GM18502 (cell line): ENCODE measurements around the gene AP2A1.
"Not testable (repeated sequence)": the region's sequence is repeated elsewhere in the genome, so short reads cannot be mapped to it uniquely, and the experiment has no call there.

Source experiments
- ATAC-seq: cut with Tn5 transposase; IDR thresholded peaks from one replicate; pipeline ENCODE4 v1.9.1; 2021; ENCODE audit warnings: mild to moderate bottlenecking; ENCODE audit not compliant: unreplicated experiment, poor library complexity

AP2A1 gene

DNA sequence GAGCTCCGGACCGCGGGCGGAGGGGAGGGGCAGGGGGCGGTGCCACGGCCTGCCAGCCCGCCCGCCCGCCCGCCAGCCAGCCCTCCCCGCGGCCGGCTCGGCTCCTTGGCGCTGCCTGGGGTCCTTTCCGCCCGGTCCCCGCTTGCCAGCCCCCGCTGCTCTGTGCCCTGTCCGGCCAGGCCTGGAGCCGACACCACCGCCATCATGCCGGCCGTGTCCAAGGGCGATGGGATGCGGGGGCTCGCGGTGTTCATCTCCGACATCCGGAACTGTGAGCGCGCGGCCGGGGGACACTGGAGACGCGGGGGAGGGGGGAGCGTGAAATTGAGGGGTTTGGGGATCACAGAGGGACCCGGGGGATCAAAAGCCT is at the start of gene AP2A1:
Gene AP2A1, plus strand, starts transcription at position 72 of the 370 bp plus-strand sequence. Its CDS starts 133 bp downstream, at position 205.
- ATAC-seq: no peak

DNA sequence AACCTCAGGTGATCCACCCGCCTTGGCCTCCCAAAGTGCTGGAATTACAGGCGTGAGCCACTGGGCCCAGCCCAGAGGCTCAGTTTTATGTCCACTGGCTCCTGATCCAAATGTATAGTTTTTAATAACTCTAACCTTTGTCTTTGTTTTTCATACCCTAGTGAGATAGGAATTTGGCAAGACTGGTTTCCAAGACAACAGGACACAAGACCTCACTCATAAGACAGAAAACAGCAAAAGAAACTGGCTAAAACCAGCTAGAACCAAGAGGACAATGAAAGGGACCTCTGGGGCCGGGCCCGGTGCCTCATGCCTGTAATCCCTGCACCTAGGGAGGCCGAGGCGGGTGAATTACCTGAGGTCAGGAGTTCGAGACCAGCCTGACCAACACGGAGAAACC is 48.3 kb upstream of the AP2A1 start:
- no peak for ATAC-seq

DNA sequence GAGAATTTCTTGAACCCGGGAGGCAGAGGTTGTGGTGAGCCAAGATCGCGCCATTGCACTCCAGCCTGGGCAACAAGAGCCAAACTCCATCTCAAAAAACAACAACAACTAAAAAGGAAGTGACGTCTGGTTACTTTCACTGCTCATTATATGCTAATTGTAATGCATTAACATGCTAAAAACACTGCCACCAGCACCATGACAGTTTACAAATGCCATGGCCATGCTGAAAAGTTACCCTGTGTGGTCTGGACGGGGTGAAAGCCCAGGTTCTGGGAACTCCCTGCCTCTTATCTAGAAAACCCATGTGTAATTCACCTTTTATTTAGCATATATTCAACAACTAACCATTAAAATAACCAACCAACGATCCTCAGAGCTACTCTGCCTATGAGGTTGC is 47.8 kb upstream of the AP2A1 start:
- ATAC-seq: no peak

DNA sequence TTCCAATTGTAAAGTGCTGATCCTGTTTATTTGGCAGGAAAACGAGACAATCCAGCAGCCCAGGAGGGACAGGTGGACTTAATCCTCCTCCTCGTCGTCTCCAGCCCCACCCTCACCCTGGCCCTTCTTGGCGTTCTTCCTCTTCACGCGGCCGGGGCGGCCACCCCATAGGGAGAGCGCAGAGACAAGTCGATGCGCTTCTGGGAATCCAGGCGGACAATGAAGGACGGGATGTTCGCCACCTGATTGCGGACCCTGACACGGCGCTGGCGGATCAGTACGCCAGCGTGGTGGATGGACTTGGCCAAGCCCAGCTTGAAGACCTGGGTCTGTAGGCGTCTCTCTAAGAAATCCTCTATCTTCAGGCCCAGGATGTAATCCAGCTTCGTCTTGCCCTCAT is 47.4 kb upstream of the AP2A1 start:
- not testable (repeated sequence) for ATAC-seq

DNA sequence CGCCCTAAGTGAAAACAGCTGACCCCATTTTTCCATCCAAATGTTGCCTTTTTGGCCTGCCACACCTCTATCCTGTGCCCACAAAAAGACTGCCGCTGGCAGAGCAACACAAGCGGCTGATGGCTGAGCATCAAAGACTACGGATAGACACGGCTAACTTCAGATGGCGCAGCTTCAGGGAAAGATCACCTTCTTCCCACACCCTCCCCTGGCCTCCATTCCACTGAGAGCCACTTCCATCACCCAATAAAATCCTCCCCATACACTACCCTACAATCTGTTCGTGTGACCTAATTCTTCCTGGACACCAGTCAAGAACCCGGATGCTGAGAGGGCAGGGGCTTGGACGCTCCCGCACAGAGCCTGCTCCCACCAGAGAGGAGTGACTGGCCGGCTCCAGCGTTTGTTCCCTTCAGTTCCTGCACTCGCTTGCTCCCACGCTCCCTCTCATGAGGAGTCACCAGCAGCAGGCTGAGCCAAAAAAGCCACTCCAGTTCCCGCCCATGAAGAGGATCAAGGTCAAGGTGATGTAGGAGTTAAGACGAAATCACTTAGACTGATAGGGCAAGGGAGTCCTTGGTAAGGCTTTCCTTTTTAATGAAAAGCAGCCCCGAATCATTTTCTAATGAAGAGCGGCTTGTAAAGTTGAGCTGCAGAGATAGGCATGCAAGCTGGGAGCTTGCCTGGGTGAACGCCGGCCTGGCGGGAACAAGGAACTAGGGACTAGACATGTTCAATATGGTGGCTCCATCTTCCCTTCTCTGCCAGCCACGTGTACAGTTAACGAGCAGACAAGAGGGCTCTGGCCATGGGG is 39.4 kb upstream of the AP2A1 start:
- ATAC-seq: no peak

DNA sequence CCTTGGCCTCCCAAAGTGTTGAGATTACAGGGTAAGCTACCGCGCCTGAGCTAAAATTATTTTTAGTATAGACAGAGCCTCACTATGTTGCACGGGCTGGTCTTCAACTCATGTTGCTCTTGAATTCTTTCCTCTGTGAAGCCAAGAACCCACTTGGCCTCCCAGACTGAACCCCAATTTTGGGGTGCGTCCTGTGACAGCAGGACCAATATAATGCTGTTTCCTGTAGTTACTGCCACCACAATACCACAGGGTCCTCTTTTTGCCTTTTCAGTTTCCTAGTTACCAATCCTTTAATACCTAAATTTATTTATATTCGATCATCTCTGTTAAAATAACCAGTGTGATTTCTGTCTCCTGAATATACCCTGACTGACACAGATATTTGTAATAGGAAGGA is 36.6 kb upstream of the AP2A1 start:
- no peak for ATAC-seq

DNA sequence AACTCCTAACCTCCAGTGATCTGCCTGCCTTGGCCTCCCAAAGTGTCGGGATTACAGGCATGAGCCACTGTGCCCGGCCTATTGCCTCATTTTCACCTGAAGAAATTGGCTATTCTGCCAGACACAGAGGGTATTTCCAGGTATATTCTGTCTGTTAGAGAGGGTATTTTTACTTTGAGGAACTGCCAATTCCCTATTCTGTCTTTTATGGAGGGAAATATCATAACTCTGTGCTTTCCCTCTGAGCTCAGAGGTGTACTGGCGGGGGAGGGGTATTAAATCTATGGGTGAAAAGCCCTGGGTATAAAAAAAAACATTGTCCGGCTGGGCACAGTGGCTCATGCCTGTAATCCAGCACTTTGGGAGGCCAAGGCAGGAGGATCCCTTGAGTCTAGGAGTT is 28.5 kb upstream of the AP2A1 start:
- no peak for ATAC-seq

DNA sequence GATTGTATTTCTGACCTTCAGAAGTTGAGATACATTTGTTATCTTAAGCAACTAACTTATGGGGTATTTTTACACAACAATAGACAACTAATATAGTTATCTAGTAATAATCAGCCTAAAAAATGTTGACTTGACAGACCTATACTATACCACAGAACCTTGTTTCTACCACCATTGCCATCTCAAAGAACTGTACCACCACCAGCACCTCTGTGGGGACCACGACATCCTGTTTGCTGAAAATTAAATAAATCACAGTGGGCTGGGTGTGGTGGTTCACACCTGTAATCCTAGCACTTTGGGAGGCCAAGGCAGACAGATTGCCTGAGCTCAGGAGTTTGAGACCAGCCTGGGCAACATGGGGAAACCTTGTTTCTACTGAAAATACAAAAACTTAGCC is 27.7 kb upstream of the AP2A1 start:
- no peak for ATAC-seq

DNA sequence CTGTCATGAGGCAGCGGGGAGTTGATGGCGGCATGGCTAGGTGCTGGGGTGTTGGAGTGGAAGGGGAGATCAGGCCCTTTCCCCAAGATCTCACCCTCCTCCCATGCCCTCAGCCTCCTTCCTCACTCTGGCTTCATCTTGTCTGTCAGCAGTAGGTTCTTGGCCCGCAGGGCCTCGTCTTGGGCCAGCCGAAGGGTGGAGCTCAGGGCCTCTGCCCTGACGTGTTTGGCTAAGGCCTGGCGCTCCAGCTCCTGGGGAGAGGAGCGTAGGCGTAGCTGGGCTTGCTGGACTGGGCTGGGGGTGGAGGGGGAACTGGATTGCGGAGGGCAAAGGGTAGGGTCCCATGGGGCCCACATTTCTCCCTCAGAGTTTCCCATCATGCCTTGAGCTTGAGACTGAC is 26.9 kb upstream of the AP2A1 start:
- ATAC-seq: no peak

DNA sequence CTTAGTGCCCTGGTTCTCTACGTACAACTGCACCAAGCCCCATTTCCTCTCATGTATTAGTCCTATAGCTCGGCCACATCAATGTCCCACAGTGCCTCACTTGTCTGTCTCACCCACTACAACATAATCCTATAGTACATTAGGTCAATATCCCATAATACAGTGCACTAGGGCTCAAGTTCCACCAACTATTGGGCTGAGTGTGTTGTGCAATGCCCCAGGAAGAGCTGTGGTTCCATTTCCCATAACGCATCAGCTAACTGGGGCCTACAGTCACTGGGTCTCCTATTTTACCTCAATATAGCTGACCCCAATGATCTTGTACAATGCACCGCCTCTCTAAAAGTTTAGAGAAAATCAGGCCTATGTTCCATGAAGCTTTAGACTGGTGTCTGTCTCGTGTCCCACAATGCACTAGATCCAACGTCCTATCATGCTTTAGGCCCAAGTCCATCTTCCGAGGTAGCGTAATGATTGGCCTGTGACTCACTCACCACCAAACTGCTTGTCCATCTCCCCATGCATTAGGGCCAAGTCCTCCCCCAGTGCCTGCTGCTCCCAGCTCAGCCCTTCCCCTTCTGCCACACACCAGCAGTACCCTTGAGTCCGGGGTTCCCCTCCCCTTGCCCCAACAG is 25.5 kb upstream of the AP2A1 start:
- no peak for ATAC-seq

DNA sequence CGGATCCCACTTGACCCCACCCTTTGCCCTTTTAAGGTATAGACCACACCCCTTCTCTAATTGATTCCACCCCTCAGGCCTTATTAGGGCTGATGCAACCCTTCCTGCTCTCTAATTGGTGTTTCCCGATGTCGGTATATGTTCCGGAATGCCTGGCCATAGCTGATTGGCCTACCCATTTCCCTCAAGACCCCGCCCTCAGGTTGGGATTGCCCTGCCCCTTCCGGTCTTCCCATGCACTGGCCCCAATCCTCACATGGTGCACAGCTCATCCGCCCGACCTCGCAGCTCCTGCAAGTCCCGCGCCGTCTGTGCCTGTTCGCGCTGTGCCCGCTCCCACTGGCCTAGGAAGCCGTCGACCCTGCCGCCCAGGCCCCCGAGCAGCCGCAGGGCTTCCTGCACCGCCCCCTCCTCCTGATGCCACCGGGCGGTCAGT is 21.8 kb upstream of the AP2A1 start:
- ATAC-seq: no peak

DNA sequence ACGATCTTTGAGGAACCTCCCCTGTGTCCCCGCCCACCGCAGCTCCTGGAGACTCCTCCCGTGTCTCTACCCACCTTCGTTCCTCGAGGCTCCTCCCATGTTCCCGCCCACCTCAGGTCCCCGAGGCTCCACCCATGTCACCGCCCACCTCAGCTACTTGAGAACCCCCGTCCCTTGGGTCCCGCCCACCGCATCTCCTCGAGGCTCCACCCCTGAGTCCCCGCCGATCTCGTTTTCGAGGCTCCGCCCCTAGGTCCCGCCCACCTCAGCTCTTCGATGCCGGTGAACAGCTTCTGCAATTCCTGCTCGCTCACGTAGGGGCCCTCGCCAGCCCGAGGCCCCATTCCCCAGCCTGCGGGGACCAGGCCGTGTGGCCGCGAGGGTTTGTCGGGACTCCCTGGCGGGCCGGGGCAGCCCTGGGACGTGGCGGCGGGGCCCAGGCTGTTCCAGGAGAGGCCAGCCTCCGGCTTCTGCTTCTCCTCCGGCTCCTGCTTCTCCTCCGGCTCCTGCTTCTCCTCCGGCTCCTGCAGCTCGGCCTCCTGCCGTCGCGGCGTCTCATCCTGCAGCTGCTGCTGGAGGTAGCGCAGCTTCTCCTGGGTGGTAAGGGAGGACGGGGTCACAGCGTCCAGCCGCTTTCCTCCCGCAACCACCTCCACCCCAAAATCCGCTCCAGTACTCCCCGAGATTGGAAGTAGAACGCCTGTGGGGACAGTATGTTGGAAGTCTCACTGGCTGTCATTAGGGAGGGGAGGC is 20.4 kb upstream of the AP2A1 start:
- no peak for ATAC-seq

DNA sequence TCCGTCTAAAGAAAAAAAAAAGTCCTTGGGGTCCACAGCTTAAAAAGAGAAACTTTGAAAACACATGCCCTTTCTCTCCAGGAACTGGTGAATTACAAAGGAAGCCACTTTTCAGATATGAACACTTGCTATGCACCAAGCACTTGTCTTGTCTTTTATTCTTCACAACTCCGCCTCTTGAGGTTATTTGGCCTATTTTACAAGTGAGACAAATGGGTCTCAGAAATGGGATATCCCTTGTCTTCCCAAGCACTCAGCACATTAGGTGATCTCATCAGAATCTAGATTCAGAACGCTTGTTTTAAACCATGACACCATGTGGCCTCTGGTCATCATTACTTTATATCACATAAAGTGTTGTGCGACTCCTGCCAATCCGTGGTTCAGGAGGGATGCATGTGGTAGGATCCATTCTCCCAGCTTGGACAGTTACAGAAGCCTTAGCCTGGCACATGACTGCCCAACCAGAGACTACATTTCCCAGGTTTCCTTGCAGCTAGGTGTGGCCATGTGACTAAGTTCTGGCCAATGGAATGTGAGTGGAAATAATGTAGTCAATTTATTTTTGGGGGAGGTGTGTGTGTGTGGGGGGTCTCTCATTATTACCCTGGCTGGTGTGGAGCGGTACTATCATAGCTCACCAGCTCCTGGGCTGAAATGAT is 17.6 kb upstream of the AP2A1 start:
- no peak for ATAC-seq

DNA sequence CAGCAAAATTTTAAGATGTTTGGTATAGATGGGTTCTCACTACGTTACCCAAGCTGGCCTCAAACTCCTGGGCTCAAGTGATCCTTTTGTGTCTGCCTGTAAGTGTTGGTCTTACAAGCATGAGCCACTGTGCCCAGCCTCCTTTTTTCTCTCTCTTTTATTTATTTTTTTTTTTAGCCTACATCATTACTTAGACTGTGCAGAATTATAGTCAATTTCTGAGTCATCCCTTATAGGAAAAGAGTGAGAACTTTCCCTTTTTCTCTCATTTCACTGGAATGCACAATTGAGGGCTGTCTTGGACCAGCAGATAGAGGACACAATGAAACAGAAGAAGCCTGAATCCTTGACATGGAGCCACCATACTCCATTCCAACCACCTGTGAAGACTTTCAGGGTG is 17.0 kb upstream of the AP2A1 start:
- ATAC-seq: no peak

DNA sequence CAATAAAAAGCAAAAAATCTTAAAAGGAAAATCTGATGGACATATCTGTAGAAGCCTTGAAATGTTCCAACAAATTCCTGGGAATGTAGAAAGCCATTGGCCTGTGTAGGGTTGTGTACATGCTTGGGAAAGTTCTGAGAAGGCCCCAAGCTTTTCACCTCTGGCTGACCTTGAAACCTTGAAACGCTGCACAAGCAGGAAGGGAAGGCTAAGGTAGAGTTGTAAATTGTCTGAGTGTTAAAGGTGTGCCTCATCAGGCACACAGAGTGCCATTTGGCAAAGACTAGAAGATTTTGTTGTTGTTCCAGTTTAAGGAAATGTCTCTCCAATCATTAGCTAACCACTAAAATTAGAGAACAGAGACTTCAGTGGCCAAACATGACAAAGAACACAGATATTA is 14.1 kb upstream of the AP2A1 start:
- no peak for ATAC-seq

DNA sequence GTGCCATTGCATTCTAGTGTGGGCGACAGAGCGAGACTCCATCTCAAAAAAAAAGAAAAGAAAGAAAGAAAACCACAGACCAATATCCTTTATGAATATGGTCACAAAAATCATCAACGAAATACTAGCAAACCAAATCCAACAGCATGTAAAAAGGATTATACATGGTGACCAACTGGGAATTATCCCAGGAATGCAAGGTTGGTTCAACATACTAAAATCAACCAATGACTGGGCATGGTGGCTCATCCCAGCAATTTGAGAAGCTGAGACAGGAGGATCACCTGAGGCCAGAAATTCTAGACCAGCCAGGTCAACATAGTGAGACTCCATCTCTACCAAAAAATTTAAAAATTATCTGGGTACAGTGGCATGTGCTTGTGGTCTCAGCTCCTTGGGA is 10.8 kb upstream of the AP2A1 start:
- no peak for ATAC-seq

DNA sequence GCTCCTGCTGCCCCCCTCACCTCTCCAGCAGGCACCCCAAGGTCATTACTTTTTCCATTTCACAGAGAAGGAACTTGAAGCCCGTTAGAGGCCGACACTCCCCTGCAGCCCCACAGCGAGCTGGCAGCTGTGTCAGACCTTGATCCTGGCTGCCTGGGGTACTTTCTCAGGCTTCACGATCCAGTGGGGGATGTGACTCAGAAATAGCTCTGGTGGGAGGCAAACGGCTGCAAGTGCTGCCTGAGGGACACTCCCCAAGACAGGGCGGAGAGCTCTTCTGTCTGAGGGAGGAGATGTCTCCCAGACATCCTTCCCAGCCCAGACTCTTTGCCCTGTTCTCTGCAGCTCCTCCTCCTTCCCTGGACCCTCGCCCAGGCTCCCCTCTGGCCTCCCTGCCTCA is 8.5 kb upstream of the AP2A1 start:
- ATAC-seq: no peak

DNA sequence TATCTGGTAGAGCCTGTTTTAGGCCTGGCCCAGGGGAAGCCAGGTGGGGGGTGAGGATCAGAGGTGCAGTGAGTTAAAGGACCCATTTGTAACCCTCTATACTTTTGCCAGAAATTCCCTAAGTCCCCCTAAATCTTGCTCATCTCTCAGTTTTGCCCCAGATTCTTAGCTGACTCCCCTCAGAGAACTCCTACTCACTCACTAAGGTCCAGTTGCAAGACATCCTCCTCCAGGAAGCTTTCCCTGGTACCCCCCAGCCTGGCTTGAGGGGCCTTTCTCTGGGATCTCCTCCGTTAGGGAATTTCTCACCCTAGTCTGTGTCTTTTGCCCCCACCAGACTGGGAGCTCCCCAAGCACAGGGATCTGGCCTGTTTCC is 5.6 kb upstream of the AP2A1 start:
- ATAC-seq: no peak

DNA sequence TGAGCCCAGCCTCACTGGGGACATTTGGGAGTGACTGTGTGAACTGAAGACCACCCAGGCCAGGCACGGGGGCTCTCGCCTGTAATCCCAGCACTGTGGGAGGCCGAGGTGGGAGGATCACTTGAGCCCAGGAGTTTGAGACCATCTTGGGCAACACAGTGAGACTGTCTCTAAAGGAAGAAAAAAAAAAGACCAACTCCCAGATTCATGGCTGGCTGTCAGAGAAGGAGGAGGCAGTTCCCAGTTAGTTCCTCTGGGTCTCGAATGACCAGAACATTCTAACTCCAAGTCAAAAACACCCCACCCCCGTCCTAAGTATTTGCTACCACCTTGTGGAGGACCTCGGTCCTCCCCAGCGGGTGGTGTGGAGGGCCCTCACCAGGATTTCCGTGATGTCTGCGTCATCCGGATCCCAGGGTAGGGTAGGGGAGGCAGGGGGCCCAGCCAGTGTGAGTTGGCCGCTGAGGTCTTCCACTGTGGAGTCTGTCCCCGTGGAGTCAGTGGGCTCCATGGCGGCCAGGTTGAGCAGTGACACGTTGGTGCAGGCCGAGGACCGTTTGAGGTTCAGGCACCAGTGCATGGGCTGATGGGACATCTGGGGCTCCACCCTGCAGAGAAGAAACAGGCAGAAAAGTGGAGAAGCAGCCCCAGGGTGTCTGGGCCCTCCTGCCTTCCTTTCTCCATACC is 5.0 kb upstream of the AP2A1 start:
- ATAC-seq: no peak

DNA sequence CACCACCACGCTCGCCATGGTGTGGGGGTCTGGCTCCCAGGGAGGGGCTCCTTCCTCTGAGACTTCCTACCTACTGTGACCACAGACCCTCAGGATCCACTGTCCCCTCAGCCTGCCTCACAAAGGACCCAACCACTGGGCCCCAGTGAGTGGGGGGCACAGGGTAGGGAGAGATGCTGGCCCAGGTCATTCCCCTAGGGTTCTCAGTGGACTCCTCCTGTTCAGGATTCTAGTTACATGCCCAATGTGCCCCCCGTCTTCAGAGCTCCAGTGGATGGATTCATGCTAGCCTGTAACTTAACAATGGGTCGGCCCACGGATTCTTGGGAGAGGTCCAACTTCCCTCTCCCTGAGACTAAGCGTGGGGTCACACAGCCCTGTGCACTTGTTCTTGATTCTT is 3.6 kb upstream of the AP2A1 start, which contains the start of gene TSKS:
Gene TSKS, minus strand, starts transcription at position 77 of the 400 bp plus-strand sequence. Its CDS starts 59 bp downstream, at position 18.
- no peak for ATAC-seq
